Right lobe of liver (tissue), 6 donors: Measurements from ENCODE around the gene RBFOX2. TPM values are rescaled to one million over a fixed set of nuclear protein-coding genes. Genes with fewer than 3 reads are reported as not detected.

Experiments
- ATAC-seq, 4 donors: fragments of 200-7000 bp; cut with Tn5 transposase; one replicate each; pipeline ENCODE4 v1.9.1; 2020; ENCODE audit warnings: mild to moderate bottlenecking in 4 of 4, moderate library complexity in 4 of 4
- DNase-seq, 3 donors: peaks; one replicate each; pipeline ENCODE4 v3.0.0-alpha.2; 2020
- H3K27ac ChIP-seq, 3 donors: fragments of 200-600 bp; one replicate each; pipeline ENCODE4 v1.8.0; 2022
- H3K27me3 ChIP-seq, 2 donors: fragments of 200-600 bp; one replicate each; pipeline ENCODE4 v1.8.0; 2022
- H3K36me3 ChIP-seq, 4 donors: fragments of 200-600 bp; sonication (generic) in 1 of 4; one replicate each; pipeline versions ENCODE4 v1.5.1 to v1.8.0; 2017 to 2022; ENCODE audit warnings: control low read depth in 1 of 4
- H3K4me1 ChIP-seq, 4 donors: fragments of 200-600 bp; sonication (generic) in 1 of 4; one replicate each; pipeline versions ENCODE4 v1.5.1 to v1.8.0; 2017 to 2022; ENCODE audit warnings: control low read depth in 1 of 4
- H3K4me3 ChIP-seq, 3 donors: fragments of 200-600 bp; one replicate each; pipeline ENCODE4 v1.8.0; 2022
- H3K9me3 ChIP-seq, 4 donors: fragments of 200-600 bp; sonication (generic) in 1 of 4; one replicate each; pipeline versions ENCODE4 v1.5.1 to v1.8.0; 2017 to 2022; ENCODE audit warnings: control low read depth in 1 of 4
- POLR2A ChIP-seq: fragments of 450-650 bp; IDR thresholded peaks from one replicate; pipeline ENCODE4 v1.6.1; 2017; ENCODE audit warnings: antibody characterized with exemption, mild to moderate bottlenecking
- WGBS: methylation state at CpG from one replicate; pipeline ENCODE4 v1.1.6; 2018; ENCODE audit warnings: low coverage, low lambda C conversion rate; ENCODE audit not compliant: insufficient coverage; ENCODE audit errors: missing lambda C conversion rate; 5-methylcytosine and 5-hydroxymethylcytosine counted together
- intact Hi-C, 2 donors: fragments of 100-400 bp; cut with DNase I; formaldehyde crosslinking; loops; one replicate each; pipeline versions ENCODE4 v1.11.2 to v1.14.1; 2022
- total RNA-seq, 6 experiments: library from RNA; depleted of rRNA in 2 of 6; stranded (reverse); fragments of >200 nt in 2 of 6; fragmentation: NEBNext Ultra II Directional in 3 of 6; extraction: Animal tissue kit (Norgen Biotek cat#: 25700) in 3 of 6; gene quantifications; one replicate each; pipeline versions ENCODE4 v1.1.0 to v1.2.4, GENCODE V29; 2016 to 2023
- TF ChIP-seq, protein P1 (sequence below), 4 donors: fragments of 200-600 bp in 3 of 4; fragments of 450-650 bp in 1 of 4; IDR thresholded peaks; one replicate each; pipeline versions ENCODE4 v1.5.1 to v1.8.0; 2016 to 2022; ENCODE audit warnings: antibody characterized with exemption in 4 of 4, mild to moderate bottlenecking in 2 of 4
- donor health status: DM: no; HTN: yes; CAD: no.
- donor health status: DM: no; HTN: no; CAD: no.
- donor health status: DM: no; HTN: no; CAD: no.
- donor health status: DM: no; HTN: yes; CAD: no.
- donor health status: DM: no; HTN: yes; CAD: no.

The RBFOX2 gene
- total RNA-seq, 6 experiments from 2014 or later: 23.9 to 36.5 (median 29.5) TPM

DNA sequence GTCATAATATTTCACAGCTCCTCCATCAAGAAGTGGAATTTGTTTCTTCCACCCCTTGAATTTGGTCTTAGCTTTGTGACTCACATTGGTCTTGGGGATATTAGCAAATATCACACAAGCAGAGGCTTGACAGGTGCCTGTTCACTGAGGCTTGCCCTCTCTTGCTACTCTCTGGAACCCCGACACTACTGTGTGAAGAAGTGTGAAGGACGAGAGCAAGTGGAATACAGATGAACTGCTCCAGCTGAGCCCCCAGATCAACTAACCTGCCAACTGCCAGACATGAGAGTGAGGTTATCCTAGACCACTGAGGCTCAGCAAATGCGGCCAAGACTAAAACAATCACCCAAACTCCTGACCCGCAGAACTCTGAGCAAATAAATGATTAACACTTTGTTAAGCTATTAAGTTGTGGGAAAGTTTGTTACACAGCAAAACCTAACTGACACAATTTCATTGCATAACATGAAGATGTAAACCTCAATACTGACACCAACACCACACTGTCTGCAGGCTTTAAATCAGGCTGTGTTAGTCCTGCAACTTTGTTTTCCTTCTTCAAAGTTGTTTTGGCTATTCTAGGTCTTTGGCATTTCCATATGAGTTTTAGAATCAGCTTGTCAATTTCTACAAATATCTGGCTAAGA, 168.4 kb downstream of the RBFOX2 start:
- Histone ChIP-seq H3K4me3 (no peak overlapping the region), H3K4me1 (peaks cover 0 to 11% (median 0%) of the 10 kb centered on the region in 4 donors), H3K9me3 (no peaks in the 10 kb centered on the region), H3K27me3 (no peaks in the 10 kb centered on the region), H3K36me3 (no peaks in the 10 kb centered on the region), H3K27ac (no peak overlapping the region)
- intact Hi-C loops: no loop called here
- TF ChIP-seq, protein P1, sequence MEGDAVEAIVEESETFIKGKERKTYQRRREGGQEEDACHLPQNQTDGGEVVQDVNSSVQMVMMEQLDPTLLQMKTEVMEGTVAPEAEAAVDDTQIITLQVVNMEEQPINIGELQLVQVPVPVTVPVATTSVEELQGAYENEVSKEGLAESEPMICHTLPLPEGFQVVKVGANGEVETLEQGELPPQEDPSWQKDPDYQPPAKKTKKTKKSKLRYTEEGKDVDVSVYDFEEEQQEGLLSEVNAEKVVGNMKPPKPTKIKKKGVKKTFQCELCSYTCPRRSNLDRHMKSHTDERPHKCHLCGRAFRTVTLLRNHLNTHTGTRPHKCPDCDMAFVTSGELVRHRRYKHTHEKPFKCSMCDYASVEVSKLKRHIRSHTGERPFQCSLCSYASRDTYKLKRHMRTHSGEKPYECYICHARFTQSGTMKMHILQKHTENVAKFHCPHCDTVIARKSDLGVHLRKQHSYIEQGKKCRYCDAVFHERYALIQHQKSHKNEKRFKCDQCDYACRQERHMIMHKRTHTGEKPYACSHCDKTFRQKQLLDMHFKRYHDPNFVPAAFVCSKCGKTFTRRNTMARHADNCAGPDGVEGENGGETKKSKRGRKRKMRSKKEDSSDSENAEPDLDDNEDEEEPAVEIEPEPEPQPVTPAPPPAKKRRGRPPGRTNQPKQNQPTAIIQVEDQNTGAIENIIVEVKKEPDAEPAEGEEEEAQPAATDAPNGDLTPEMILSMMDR (IDR thresholded peaks at IDR 0.05): no peak
- TF ChIP-seq POLR2A: no peak
- DNase-seq (no peak), ATAC-seq (no peak)
- WGBS: 100% methylated on average over 1 of the region's 4 CpGs

DNA sequence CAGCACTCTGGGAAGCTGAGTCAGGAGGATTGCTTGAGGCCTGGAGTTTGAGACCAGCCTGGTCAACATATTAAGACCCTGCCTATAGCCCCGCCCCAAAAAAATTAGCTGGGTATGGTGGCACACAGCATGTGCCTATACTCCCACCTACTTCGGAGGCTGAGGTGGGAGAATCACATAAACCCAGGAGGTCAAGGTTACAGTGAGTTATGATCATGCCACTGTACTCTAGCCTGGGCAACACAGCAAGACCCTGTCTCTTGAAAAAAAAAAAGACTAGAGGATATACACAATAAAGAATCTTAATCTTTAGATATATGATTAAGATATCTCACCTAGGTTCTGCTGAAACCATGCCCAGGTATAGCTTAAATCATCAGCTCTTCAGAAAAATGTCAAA, 174.3 kb downstream of the RBFOX2 start:
- Histone ChIP-seq H3K36me3 (no peaks in the 10 kb centered on the region), H3K27ac (no peak overlapping the region), H3K27me3 (no peaks in the 10 kb centered on the region), H3K9me3 (no peaks in the 10 kb centered on the region), H3K4me1 (no peaks in the 10 kb centered on the region), H3K4me3 (no peak overlapping the region)
- TF ChIP-seq POLR2A: no peak
- TF ChIP-seq, protein P1 (IDR thresholded peaks at IDR 0.05): no peak
- no peak for DNase-seq
- no peak for ATAC-seq
- intact Hi-C loops: no loop called here
- WGBS: 43% methylated on average over 1 of the region's 2 CpGs

DNA sequence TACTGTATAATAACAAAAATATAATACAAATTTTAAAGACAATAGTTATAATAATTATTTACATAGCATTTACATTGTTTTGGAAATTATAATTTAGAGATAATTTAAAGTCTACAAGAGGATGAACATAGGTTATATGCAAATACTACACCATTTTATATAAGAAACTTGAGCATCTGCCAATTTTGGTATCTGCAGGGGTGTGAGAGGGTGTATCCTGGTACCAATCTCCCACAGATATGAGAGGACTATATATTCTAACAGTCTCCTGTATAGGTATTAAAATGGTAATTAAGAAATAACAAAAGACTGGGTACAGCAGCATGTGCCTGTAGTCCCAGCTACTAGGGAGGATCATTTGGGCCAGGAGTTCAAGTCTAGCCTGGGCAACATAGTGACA, 176.5 kb downstream of the RBFOX2 start:
- Histone ChIP-seq H3K36me3 (no peaks in the 10 kb centered on the region), H3K27me3 (no peaks in the 10 kb centered on the region), H3K4me1 (peaks cover 0 to 10% (median 0%) of the 10 kb centered on the region in 4 donors), H3K4me3 (no peak overlapping the region), H3K9me3 (no peaks in the 10 kb centered on the region), H3K27ac (no peak overlapping the region)
- DNase-seq (no peak), ATAC-seq (no peak)
- intact Hi-C loops: no loop called here
- TF ChIP-seq, protein P1 (IDR thresholded peaks at IDR 0.05): no peak
- TF ChIP-seq POLR2A: no peak

DNA sequence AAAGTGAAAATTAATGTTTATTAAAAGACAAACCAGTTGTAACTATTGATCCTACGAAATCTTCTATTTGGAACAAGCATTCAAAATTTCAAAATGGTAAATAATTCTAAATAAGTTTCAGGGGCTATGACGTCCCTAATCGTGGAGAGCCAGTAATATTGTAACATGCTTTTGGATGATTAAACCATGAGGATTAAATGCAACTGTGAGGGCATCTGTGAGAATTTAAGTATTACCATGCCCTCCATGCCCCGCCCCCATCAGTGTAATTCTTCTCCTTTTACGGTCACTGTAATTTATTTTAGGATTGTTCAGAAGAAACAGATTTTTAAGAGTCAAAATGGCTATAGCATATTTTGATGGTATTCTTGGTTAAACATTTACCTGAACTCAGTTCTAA, 177.8 kb downstream of the RBFOX2 start:
- ATAC-seq (no peak), DNase-seq (no peak)
- Histone ChIP-seq H3K4me1 (peaks cover 0 to 14% (median 0%) of the 10 kb centered on the region in 4 donors), H3K27ac (no peak overlapping the region), H3K36me3 (no peaks in the 10 kb centered on the region), H3K27me3 (no peaks in the 10 kb centered on the region), H3K4me3 (no peak overlapping the region), H3K9me3 (no peaks in the 10 kb centered on the region)
- intact Hi-C loops: no loop called here
- 72% methylated on average over 5 of the region's 5 CpGs for WGBS
- TF ChIP-seq POLR2A: no peak
- TF ChIP-seq, protein P1 (IDR thresholded peaks at IDR 0.05): no peak

DNA sequence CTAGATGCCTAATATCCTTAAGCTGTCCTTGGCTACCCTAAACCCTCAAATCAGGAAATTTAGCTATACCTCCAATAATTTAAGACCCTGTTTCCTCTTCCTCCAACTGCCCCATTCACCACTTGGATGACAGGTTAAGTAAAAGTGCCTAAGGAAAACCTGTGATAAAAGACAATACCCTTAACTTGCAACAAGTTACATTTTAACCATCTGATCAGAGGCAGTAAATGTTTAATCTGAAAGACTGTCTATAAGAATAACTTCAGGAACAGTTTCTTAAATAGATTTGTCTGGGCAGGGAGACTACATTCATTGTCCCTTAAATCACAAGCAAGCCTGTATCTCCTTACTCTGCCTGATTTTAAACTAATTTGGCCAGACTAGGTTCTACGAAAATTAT, 181.8 kb downstream of the RBFOX2 start:
- no peak overlapping the region for H3K4me3 ChIP-seq
- 31% methylated on average over 1 of the region's 1 CpG for WGBS
- H3K27ac ChIP-seq: peak overlapping the region in 1 of 3 donors; percentile 27
- TF ChIP-seq, protein P1 (IDR thresholded peaks at IDR 0.05): no peak
- no peak for TF ChIP-seq POLR2A
- peaks cover 0 to 27% (median 0%) of the 10 kb centered on the region in 4 donors for H3K4me1 ChIP-seq
- DNase-seq (no peak), ATAC-seq (peak; percentile 49 to 70 (median 64))
- no peaks in the 10 kb centered on the region for H3K27me3 ChIP-seq
- H3K36me3 ChIP-seq: no peaks in the 10 kb centered on the region
- intact Hi-C loops: no loop called here
- H3K9me3 ChIP-seq: no peaks in the 10 kb centered on the region
